Gastroesophageal sphincter (tissue), 4 donors: Measurements from ENCODE around the gene BRD3. TPM values are rescaled to one million over a fixed set of nuclear protein-coding genes. Genes with fewer than 3 reads are reported as not detected.
A peak's percentile ranks its signal among the peaks of the same experiment; 100 is the strongest.

ENCODE experiments used
- ATAC-seq: fragments of 150-250 bp; one replicate; pipeline ENCODE4 v1.9.1; 2016; ENCODE audit warnings: mild to moderate bottlenecking, moderate library complexity
- H3K27ac ChIP-seq, 4 donors: fragments of 200-600 bp; sonication (generic) in 3 of 4; 1 replicate in 3 of 4; 2 replicates in 1 of 4; pipeline ENCODE4 v1.5.1; 2016 to 2019
- H3K27me3 ChIP-seq: fragments of 200-600 bp; sonication (generic); one replicate; pipeline ENCODE4 v1.5.1; 2019
- H3K36me3 ChIP-seq, 2 donors: fragments of 200-600 bp; sonication (generic); one replicate each; pipeline ENCODE4 v1.5.1; 2019; ENCODE audit warnings: control low read depth in 1 of 2
- H3K4me1 ChIP-seq, 3 donors: fragments of 200-600 bp; sonication (generic); 1 replicate in 2 of 3; 2 replicates in 1 of 3; pipeline ENCODE4 v1.5.1; 2016 to 2019; ENCODE audit warnings: control low read depth in 2 of 3
- H3K4me3 ChIP-seq, 2 donors: fragments of 200-600 bp; sonication (generic); one replicate each; pipeline ENCODE4 v1.5.1; 2019; ENCODE audit warnings: mild to moderate bottlenecking in 1 of 2, moderate library complexity in 1 of 2
- H3K9me3 ChIP-seq, 3 donors: fragments of 200-600 bp; sonication (generic); one replicate each; pipeline ENCODE4 v1.5.1; 2017 to 2019; ENCODE audit warnings: control low read depth in 2 of 3
- CTCF ChIP-seq, 4 experiments: fragments of 200-600 bp in 2 of 4; fragments of 450-650 bp in 2 of 4; sonication (generic) in 1 of 4; IDR thresholded peaks; one replicate each; pipeline ENCODE4 v1.5.1; 2017 to 2019; ENCODE audit warnings: antibody characterized with exemption in 4 of 4, mild to moderate bottlenecking in 2 of 4, moderate library complexity in 2 of 4
- EP300 ChIP-seq: sonication (generic); formaldehyde crosslinking; IDR thresholded peaks from one replicate; pipeline ENCODE4 v1.6.1; 2017; ENCODE audit warnings: antibody characterized with exemption, mild to moderate bottlenecking
- POLR2A ChIP-seq, 2 donors: fragments of 450-650 bp; IDR thresholded peaks; one replicate each; pipeline ENCODE4 v1.6.1; 2017; ENCODE audit warnings: antibody characterized with exemption in 2 of 2, mild to moderate bottlenecking in 2 of 2, moderate library complexity in 1 of 2
- POLR2AphosphoS5 ChIP-seq: sonication (generic); formaldehyde crosslinking; IDR thresholded peaks from one replicate; pipeline ENCODE4 v1.6.1; 2017; ENCODE audit warnings: antibody characterized with exemption
- WGBS, 2 donors: methylation state at CpG; one replicate each; pipeline ENCODE4 v1.1.5; 2018; ENCODE audit warnings: low coverage in 1 of 2; 5-methylcytosine and 5-hydroxymethylcytosine counted together
- total RNA-seq, 4 donors: library from RNA; depleted of rRNA; stranded (reverse); fragments of >200 nt; gene quantifications; one replicate each; pipeline ENCODE4 v1.1.0, GENCODE V29; 2016

Gene BRD3
- total RNA-seq, 4 donors from 2014 or later: 22.2 to 38.9 (median 27.2) TPM

- no peak for TF ChIP-seq POLR2A (IDR thresholded peaks at IDR 0.05)
- no peak for TF ChIP-seq CTCF (IDR thresholded peaks at IDR 0.05)
- TF ChIP-seq POLR2AphosphoS5: no peak
- TF ChIP-seq EP300: no peak
- peaks cover 0 to 99% of the 10 kb centered on the region in 2 donors for H3K36me3 ChIP-seq
These were observed 21.8 kb downstream of the BRD3 start for GRCh38 chr9:134045841-134046544.

GRCh38 chr9:134044944-134045343 lies 22.9 kb downstream of the BRD3 start:
- no peak for ATAC-seq
- H3K9me3 ChIP-seq: no peaks in the 10 kb centered on the region
- no CpG with 5 or more reads among the region's 12 CpGs for WGBS, 2 donors
- no peak overlapping the region for H3K27ac ChIP-seq
- H3K36me3 ChIP-seq: peaks cover 0 to 99% of the 10 kb centered on the region in 2 donors
- no peak overlapping the region for H3K4me3 ChIP-seq
- peaks cover 0 to 27% (median 7%) of the 10 kb centered on the region in 3 donors for H3K4me1 ChIP-seq
- no peak for TF ChIP-seq EP300
- no peak for TF ChIP-seq POLR2A (IDR thresholded peaks at IDR 0.05)
- TF ChIP-seq CTCF (IDR thresholded peaks at IDR 0.05): no peak
- no peak for TF ChIP-seq POLR2AphosphoS5
- H3K27me3 ChIP-seq: no peaks in the 10 kb centered on the region

More at GRCh38 chr9:134045841-134046544, 21.8 kb downstream of the BRD3 start:
- WGBS, 2 donors: 82% methylated on average over 3 of the region's 26 CpGs; no CpG with 5 or more reads in 1 of the 2 donors
- no peak for ATAC-seq
- Histone ChIP-seq H3K4me1 (peaks cover 0 to 22% (median 4%) of the 10 kb centered on the region in 3 donors), H3K27me3 (no peaks in the 10 kb centered on the region), H3K4me3 (no peak overlapping the region), H3K9me3 (no peaks in the 10 kb centered on the region), H3K27ac (no peak overlapping the region)

GRCh38 chr9:134043531-134043988 lies 24.3 kb downstream of the BRD3 start:
- Histone ChIP-seq H3K36me3 (peaks cover 0 to 99% of the 10 kb centered on the region in 2 donors), H3K27ac (no peak overlapping the region), H3K27me3 (no peaks in the 10 kb centered on the region), H3K9me3 (no peaks in the 10 kb centered on the region), H3K4me1 (peaks cover 0 to 15% (median 7%) of the 10 kb centered on the region in 3 donors), H3K4me3 (no peak overlapping the region)
- TF ChIP-seq CTCF (IDR thresholded peaks at IDR 0.05) (no peak), EP300 (no peak), POLR2A (IDR thresholded peaks at IDR 0.05) (no peak), POLR2AphosphoS5 (no peak)
- no peak for ATAC-seq
- WGBS, 2 donors: 64 to 91% methylated on average over 5 to 6 of the region's 11 CpGs

GRCh38 chr9:134041649-134041962 lies 26.2 kb downstream of the BRD3 start:
- 100% methylated on average over 1 to 2 of the region's 16 CpGs for WGBS, 2 donors
- peaks cover 0 to 13% (median 0%) of the 10 kb centered on the region in 3 donors for H3K9me3 ChIP-seq
- peaks cover 0 to 99% of the 10 kb centered on the region in 2 donors for H3K36me3 ChIP-seq
- no peaks in the 10 kb centered on the region for H3K27me3 ChIP-seq
- peaks cover 0 to 15% (median 7%) of the 10 kb centered on the region in 3 donors for H3K4me1 ChIP-seq
- no peak for TF ChIP-seq POLR2AphosphoS5
- H3K4me3 ChIP-seq: no peak overlapping the region
- ATAC-seq: no peak
- no peak overlapping the region for H3K27ac ChIP-seq

GRCh38 chr9:134040781-134041648 lies 26.8 kb downstream of the BRD3 start:
- WGBS, 2 donors: 15% methylated on average over 2 of the region's 21 CpGs; no CpG with 5 or more reads in 1 of the 2 donors
- TF ChIP-seq EP300 (no peak), CTCF (IDR thresholded peaks at IDR 0.05) (no peak), POLR2A (IDR thresholded peaks at IDR 0.05) (no peak), POLR2AphosphoS5 (no peak)
- Histone ChIP-seq H3K4me1 (peaks cover 0 to 15% (median 7%) of the 10 kb centered on the region in 3 donors), H3K27ac (no peak overlapping the region), H3K4me3 (no peak overlapping the region), H3K27me3 (no peaks in the 10 kb centered on the region), H3K9me3 (peaks cover 0 to 13% (median 0%) of the 10 kb centered on the region in 3 donors), H3K36me3 (peaks cover 0 to 99% of the 10 kb centered on the region in 2 donors)
- peak; percentile 34 for ATAC-seq
